Measurements from ENCODE around the gene UNC5A.

- TF ChIP-seq KDM5A (IDR thresholded peaks at IDR 0.05; ENCODE audit: low read length) (no peak), BACH1 (IDR thresholded peaks at IDR 0.05; ENCODE audit: low read length) (no peak), POLR2A (IDR thresholded peaks at IDR 0.05; ENCODE audit: control extremely low read depth in 1 of 2, low read depth in 2 of 2, low read length in 2 of 2) (no peak), SP1 (IDR thresholded peaks at IDR 0.05; ENCODE audit: low read depth, low read length) (no peak), JUND (IDR thresholded peaks at IDR 0.05; ENCODE audit: low read length) (no peak), SIN3A (conservative IDR thresholded peaks at IDR 0.05 in 1 of 2, IDR thresholded peaks at IDR 0.05 in 1 of 2; ENCODE audit: low read depth in 1 of 2, low read length in 2 of 2) (no peak), RFX5 (IDR thresholded peaks at IDR 0.05; ENCODE audit: borderline replicate concordance, low read depth, low read length) (no peak)
- TF ChIP-seq, protein P1, sequence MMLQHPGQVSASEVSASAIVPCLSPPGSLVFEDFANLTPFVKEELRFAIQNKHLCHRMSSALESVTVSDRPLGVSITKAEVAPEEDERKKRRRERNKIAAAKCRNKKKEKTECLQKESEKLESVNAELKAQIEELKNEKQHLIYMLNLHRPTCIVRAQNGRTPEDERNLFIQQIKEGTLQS (IDR thresholded peaks at IDR 0.05; ENCODE audit: insufficient read depth, low read depth, low read length) = no peak
Observed at GRCh38 chr5:176904276-176904675, 93.9 kb downstream of the UNC5A start.

All from H1 (cell line).